ENCODE measurements around the gene ZBED4. TPM values are rescaled to one million over a fixed set of nuclear protein-coding genes. Genes with fewer than 3 reads are reported as not detected.

The ZBED4 gene
- total and polyA plus RNA-seq, 2 of the 13 experiments (the other 11 are each of a cell fraction or from before 2014, with no cell fraction given), result 5.4 to 9.6 TPM

- TF ChIP-seq CTCF (CRISPR knock-in tag; IDR thresholded peaks at IDR 0.05) (peak; percentile 26; the same call in 1 of the 2 replicates), ZBTB20 (CRISPR knock-in tag; IDR thresholded peaks at IDR 0.05; ENCODE audit: borderline replicate concordance, low read depth) (no peak), YEATS2 (CRISPR knock-in tag; IDR thresholded peaks at IDR 0.05; ENCODE audit: borderline replicate concordance) (peak; percentile 45), ZNF556 (CRISPR knock-in tag; IDR thresholded peaks at IDR 0.05; ENCODE audit: borderline replicate concordance) (no peak), ZNF232 (CRISPR knock-in tag; IDR thresholded peaks at IDR 0.05; ENCODE audit: borderline replicate concordance) (no peak), HDAC1 (CRISPR knock-in tag; IDR thresholded peaks at IDR 0.05) (peak; percentile 51; the same call in 1 of the 2 replicates), ZNF75D (CRISPR knock-in tag; IDR thresholded peaks at IDR 0.05; ENCODE audit: borderline replicate concordance) (no peak), MXI1 (IDR thresholded peaks at IDR 0.05; ENCODE audit: borderline replicate concordance, low read depth, low read length) (peak; percentile 49; the same call in 2 of the 3 replicates), PATZ1 (CRISPR knock-in tag; IDR thresholded peaks at IDR 0.05) (peak; percentile 58), NFIB (CRISPR knock-in tag; IDR thresholded peaks at IDR 0.05; ENCODE audit: borderline replicate concordance) (no peak), AKNA (CRISPR knock-in tag; IDR thresholded peaks at IDR 0.05; ENCODE audit: borderline replicate concordance) (no peak), ZNF567 (CRISPR knock-in tag; IDR thresholded peaks at IDR 0.05; ENCODE audit: borderline replicate concordance) (no peak), KLF13 (CRISPR knock-in tag; IDR thresholded peaks at IDR 0.05) (no peak), PHF21A (CRISPR knock-in tag; IDR thresholded peaks at IDR 0.05) (peak; percentile 71)
Observed at GRCh38 chr22:49917974-49918910, 64.6 kb downstream of the ZBED4 start, which contains the start of the genes ALG12 and CRELD2 (continued).

Measured in HepG2 (cell line).